IPS DF 6.9 (cell line): Measurements from ENCODE around the gene ZAP70.

ENCODE experiments used
- DNase-seq: peaks from one replicate; pipeline ENCODE4 v3.0.0-alpha.2; 2013; ENCODE audit warnings: low read depth, low spot score
- H3K27ac ChIP-seq: one replicate; pipeline ENCODE4 v1.5.1; 2013; ENCODE audit warnings: low read length, control low read depth
- H3K27me3 ChIP-seq: 2 replicates; pipeline ENCODE4 v1.6.1; 2013; ENCODE audit warnings: mild to moderate bottlenecking, low read length; ENCODE audit not compliant: control insufficient read depth, insufficient read depth
- H3K36me3 ChIP-seq: 2 replicates; pipeline ENCODE4 v1.6.1; 2013; ENCODE audit warnings: low read length; ENCODE audit not compliant: control insufficient read depth, insufficient read depth
- H3K4me1 ChIP-seq: 2 replicates; pipeline ENCODE4 v1.6.1; 2013; ENCODE audit warnings: low read length; ENCODE audit not compliant: control insufficient read depth, insufficient read depth
- H3K4me3 ChIP-seq: 2 replicates; pipeline ENCODE4 v1.5.1; 2013; ENCODE audit warnings: mild to moderate bottlenecking, low read length
- H3K9me3 ChIP-seq: 2 replicates; pipeline ENCODE4 v1.6.1; 2013; ENCODE audit warnings: low read length, inconsistent platforms; ENCODE audit not compliant: control insufficient read depth, insufficient read depth
- WGBS: extraction: QIAGEN DNeasy Blood & Tissue Kit; methylation state at CpG from one replicate; pipeline ENCODE4 v1.1.7; 2013; ENCODE audit warnings: mixed read lengths, missing lambda C conversion rate; ENCODE audit not compliant: insufficient read length, insufficient coverage; 5-methylcytosine and 5-hydroxymethylcytosine counted together

ZAP70 gene

GRCh38 chr2:97752342-97753334 is 39.3 kb downstream of the ZAP70 start:
- no peak overlapping the region for H3K4me3 ChIP-seq
- H3K27me3 ChIP-seq: no peaks in the 10 kb centered on the region
- H3K4me1 ChIP-seq: peaks cover 5% of the 10 kb centered on the region
- 100% methylated on average over 1 of the region's 3 CpGs for WGBS
- no peaks in the 10 kb centered on the region for H3K9me3 ChIP-seq
- DNase-seq: no peak
- H3K27ac ChIP-seq: no peak overlapping the region
- 0 out of 2 replicates have a peak, but pooled peaks cover 2% of the 10 kb centered on the region for H3K36me3 ChIP-seq

GRCh38 chr2:97754690-97755346 is 41.4 kb downstream of the ZAP70 start:
- H3K27ac ChIP-seq: no peak overlapping the region
- no peak for DNase-seq
- peaks cover 2% of the 10 kb centered on the region for H3K4me1 ChIP-seq
- no CpG with 5 or more reads among the region's 12 CpGs for WGBS
- H3K4me3 ChIP-seq: no peak overlapping the region
- H3K9me3 ChIP-seq: no peaks in the 10 kb centered on the region
- 0 out of 2 replicates have a peak, but pooled peaks cover 2% of the 10 kb centered on the region for H3K36me3 ChIP-seq
- H3K27me3 ChIP-seq: no peaks in the 10 kb centered on the region

- no peak overlapping the region for H3K27ac ChIP-seq
- H3K4me3 ChIP-seq: no peak overlapping the region
- no CpG with 5 or more reads among the region's 2 CpGs for WGBS
- DNase-seq: no peak
- H3K36me3 ChIP-seq: 0 out of 2 replicates have a peak, but pooled peaks cover 2% of the 10 kb centered on the region
- H3K9me3 ChIP-seq: no peaks in the 10 kb centered on the region
- H3K4me1 ChIP-seq: peaks cover 2% of the 10 kb centered on the region
- H3K27me3 ChIP-seq: no peaks in the 10 kb centered on the region
Observed at GRCh38 chr2:97755491-97755890, 42.1 kb downstream of the ZAP70 start.

- H3K36me3 ChIP-seq: 0 out of 2 replicates have a peak, but pooled peaks cover 7% of the 10 kb centered on the region
- WGBS: no CpG with 5 or more reads among the region's 18 CpGs
Observed at GRCh38 chr2:97757062-97757461, 43.7 kb downstream of the ZAP70 start.

GRCh38 chr2:97758131-97758705 is 44.8 kb downstream of the ZAP70 start:
- no peak for DNase-seq
- Histone ChIP-seq H3K36me3 (0 out of 2 replicates have a peak, but pooled peaks cover 7% of the 10 kb centered on the region), H3K27me3 (no peaks in the 10 kb centered on the region), H3K4me1 (no peaks in the 10 kb centered on the region), H3K4me3 (no peak overlapping the region), H3K9me3 (no peaks in the 10 kb centered on the region), H3K27ac (no peak overlapping the region)
- no CpG with 5 or more reads among the region's 1 CpG for WGBS

More at GRCh38 chr2:97757062-97757461, 43.7 kb downstream of the ZAP70 start:
- Histone ChIP-seq H3K4me1 (no peaks in the 10 kb centered on the region), H3K4me3 (no peak overlapping the region), H3K9me3 (no peaks in the 10 kb centered on the region), H3K27ac (no peak overlapping the region), H3K27me3 (no peaks in the 10 kb centered on the region)
- no peak for DNase-seq

- no peaks in the 10 kb centered on the region for H3K4me1 ChIP-seq
- no peaks in the 10 kb centered on the region for H3K9me3 ChIP-seq
- no peaks in the 10 kb centered on the region for H3K27me3 ChIP-seq
- no peak overlapping the region for H3K27ac ChIP-seq
- no peak for DNase-seq
- WGBS: no CpG with 5 or more reads among the region's 9 CpGs
- no peak overlapping the region for H3K4me3 ChIP-seq
- H3K36me3 ChIP-seq: 0 out of 2 replicates have a peak, but pooled peaks cover 9% of the 10 kb centered on the region
Observed at GRCh38 chr2:97759727-97760407, 46.5 kb downstream of the ZAP70 start.

- no peak overlapping the region for H3K4me3 ChIP-seq
- H3K27ac ChIP-seq: no peak overlapping the region
- no CpG with 5 or more reads among the region's 17 CpGs for WGBS
- no peak for DNase-seq
- H3K36me3 ChIP-seq: 0 out of 2 replicates have a peak, but pooled peaks cover 9% of the 10 kb centered on the region
- no peaks in the 10 kb centered on the region for H3K9me3 ChIP-seq
- H3K27me3 ChIP-seq: no peaks in the 10 kb centered on the region
- no peaks in the 10 kb centered on the region for H3K4me1 ChIP-seq
Observed at GRCh38 chr2:97760480-97761049, 47.2 kb downstream of the ZAP70 start.

- Histone ChIP-seq H3K27me3 (no peaks in the 10 kb centered on the region), H3K36me3 (0 out of 2 replicates have a peak, but pooled peaks cover 9% of the 10 kb centered on the region), H3K4me1 (no peaks in the 10 kb centered on the region), H3K9me3 (no peaks in the 10 kb centered on the region), H3K27ac (no peak overlapping the region), H3K4me3 (no peak overlapping the region)
- WGBS: no CpG with 5 or more reads among the region's 23 CpGs
- DNase-seq: no peak
Observed at GRCh38 chr2:97761192-97761591, 47.8 kb downstream of the ZAP70 start.

- H3K27me3 ChIP-seq: no peaks in the 10 kb centered on the region; the same call in 1 of the 2 replicates
- no peaks in the 10 kb centered on the region for H3K9me3 ChIP-seq
- no peaks in the 10 kb centered on the region for H3K4me1 ChIP-seq
- no peak overlapping the region for H3K27ac ChIP-seq
- no peak overlapping the region for H3K4me3 ChIP-seq
- H3K36me3 ChIP-seq: 0 out of 2 replicates have a peak, but pooled peaks cover 8% of the 10 kb centered on the region
- no CpG with 5 or more reads among the region's 20 CpGs for WGBS
- DNase-seq: no peak
Observed at GRCh38 chr2:97763176-97763845, 49.9 kb downstream of the ZAP70 start.
